ENCODE results near the gene SLC15A2. TPM values are rescaled to one million over a fixed set of nuclear protein-coding genes. Genes with fewer than 3 reads are reported as not detected.

The SLC15A2 gene
- total RNA-seq, 1 donor from 2014 or later: 1.0 TPM

DNA sequence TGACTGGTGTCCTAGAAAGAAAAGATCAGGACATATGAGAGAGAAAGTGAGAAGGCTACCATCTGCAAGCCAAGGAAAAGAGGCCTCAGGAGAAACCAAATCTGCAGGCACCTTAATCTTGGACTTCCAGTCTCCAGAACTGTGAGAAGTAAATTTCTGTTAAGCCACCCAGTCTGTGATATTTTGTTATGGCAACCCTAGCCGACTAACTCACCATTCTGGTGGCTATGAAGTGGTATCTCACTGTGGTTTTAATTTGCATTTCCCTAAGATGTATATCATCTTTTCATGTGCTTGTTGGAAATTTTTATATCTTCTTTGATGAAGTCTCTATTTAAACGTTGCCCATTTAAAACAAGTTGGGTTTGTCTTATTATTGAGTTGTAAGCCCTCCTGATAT is 87.3 kb downstream of the SLC15A2 start:
- Histone ChIP-seq H3K27me3 (no peaks in the 10 kb centered on the region), H3K27ac (no peak overlapping the region), H3K9me3 (ENCODE audit: low read depth) (peaks cover 3% of the 10 kb centered on the region), H2AFZ (replicated peaks) (no peak overlapping the region), H3K4me3 (no peak overlapping the region), H3K9ac (no peak overlapping the region), H4K20me1 (ENCODE audit: low read depth) (no peaks in the 10 kb centered on the region), H3K4me2 (no peak overlapping the region), H3K4me1 (peaks cover 12% of the 10 kb centered on the region), H3K79me2 (ENCODE audit: low read depth) (no peaks in the 10 kb centered on the region), H3F3A (ENCODE audit: low read depth) (no peaks in the 10 kb centered on the region), H3K36me3 (no peaks in the 10 kb centered on the region)
- peaks cover 2% of the 10 kb centered on the region for H3K27me3 Mint-ChIP-seq (ENCODE audit: insufficient read depth, low read depth)
- H3K4me1 Mint-ChIP-seq: peaks cover 8% of the 10 kb centered on the region
- no peaks in the 10 kb centered on the region for H3K36me3 Mint-ChIP-seq
- H3K9me3 Mint-ChIP-seq: peaks cover 21% of the 10 kb centered on the region
- TF ChIP-seq, protein P1, sequence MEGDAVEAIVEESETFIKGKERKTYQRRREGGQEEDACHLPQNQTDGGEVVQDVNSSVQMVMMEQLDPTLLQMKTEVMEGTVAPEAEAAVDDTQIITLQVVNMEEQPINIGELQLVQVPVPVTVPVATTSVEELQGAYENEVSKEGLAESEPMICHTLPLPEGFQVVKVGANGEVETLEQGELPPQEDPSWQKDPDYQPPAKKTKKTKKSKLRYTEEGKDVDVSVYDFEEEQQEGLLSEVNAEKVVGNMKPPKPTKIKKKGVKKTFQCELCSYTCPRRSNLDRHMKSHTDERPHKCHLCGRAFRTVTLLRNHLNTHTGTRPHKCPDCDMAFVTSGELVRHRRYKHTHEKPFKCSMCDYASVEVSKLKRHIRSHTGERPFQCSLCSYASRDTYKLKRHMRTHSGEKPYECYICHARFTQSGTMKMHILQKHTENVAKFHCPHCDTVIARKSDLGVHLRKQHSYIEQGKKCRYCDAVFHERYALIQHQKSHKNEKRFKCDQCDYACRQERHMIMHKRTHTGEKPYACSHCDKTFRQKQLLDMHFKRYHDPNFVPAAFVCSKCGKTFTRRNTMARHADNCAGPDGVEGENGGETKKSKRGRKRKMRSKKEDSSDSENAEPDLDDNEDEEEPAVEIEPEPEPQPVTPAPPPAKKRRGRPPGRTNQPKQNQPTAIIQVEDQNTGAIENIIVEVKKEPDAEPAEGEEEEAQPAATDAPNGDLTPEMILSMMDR (IDR thresholded peaks at IDR 0.05): no peak
- DNase-seq (ENCODE audit: low spot score): no peak
- H3K27ac Mint-ChIP-seq: no peak overlapping the region
- H3K4me3 Mint-ChIP-seq: no peak overlapping the region

DNA sequence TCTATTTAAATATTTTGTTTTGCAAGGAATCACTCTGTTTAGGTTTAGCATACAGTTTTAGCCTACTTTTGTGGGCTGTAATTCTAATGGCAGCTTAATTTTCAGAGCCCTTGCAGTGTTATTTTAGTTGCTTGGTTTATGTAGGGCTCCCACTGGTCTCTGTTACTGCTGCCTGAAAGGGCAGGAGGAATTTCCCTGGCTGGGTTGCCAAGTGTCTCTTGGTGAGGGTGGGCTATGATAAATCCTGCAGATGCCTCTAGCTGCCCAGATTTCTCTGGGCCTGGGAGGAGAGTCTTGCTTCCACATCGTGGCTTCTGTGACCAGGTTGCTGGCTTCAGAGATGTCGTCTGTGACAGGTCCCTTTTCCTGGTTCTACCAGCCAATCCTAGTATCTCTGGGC is 91.6 kb downstream of the SLC15A2 start:
- TF ChIP-seq EZH2phosphoT487 (IDR thresholded peaks at IDR 0.05) (no peak), EZH2 (IDR thresholded peaks at IDR 0.05) (no peak)
- TF ChIP-seq, protein P1 (IDR thresholded peaks at IDR 0.05): no peak
- H3K4me3 ChIP-seq: no peak overlapping the region
- H3K36me3 Mint-ChIP-seq: no peaks in the 10 kb centered on the region
- peaks cover 8% of the 10 kb centered on the region for H3K4me1 Mint-ChIP-seq
- no peaks in the 10 kb centered on the region for H3K79me2 ChIP-seq (ENCODE audit: low read depth)
- H3F3A ChIP-seq (ENCODE audit: low read depth): no peaks in the 10 kb centered on the region
- peaks cover 12% of the 10 kb centered on the region for H3K4me1 ChIP-seq
- peak; percentile 72 for DNase-seq (ENCODE audit: low spot score)
- H2AFZ ChIP-seq (replicated peaks): peak overlapping the region; percentile 3
- no peaks in the 10 kb centered on the region for H3K27me3 Mint-ChIP-seq (ENCODE audit: insufficient read depth, low read depth)
- peak overlapping the region; percentile 35 for H3K4me2 ChIP-seq
- no peaks in the 10 kb centered on the region for H3K27me3 ChIP-seq
- peaks cover 21% of the 10 kb centered on the region for H3K9me3 Mint-ChIP-seq
- H4K20me1 ChIP-seq (ENCODE audit: low read depth): no peaks in the 10 kb centered on the region
- no peak overlapping the region for H3K27ac ChIP-seq
- peaks cover 3% of the 10 kb centered on the region for H3K9me3 ChIP-seq (ENCODE audit: low read depth)
- no peak overlapping the region for H3K9ac ChIP-seq
- H3K27ac Mint-ChIP-seq: peak overlapping the region; percentile 66
- H3K36me3 ChIP-seq: no peaks in the 10 kb centered on the region
- no peak overlapping the region for H3K4me3 Mint-ChIP-seq

DNA sequence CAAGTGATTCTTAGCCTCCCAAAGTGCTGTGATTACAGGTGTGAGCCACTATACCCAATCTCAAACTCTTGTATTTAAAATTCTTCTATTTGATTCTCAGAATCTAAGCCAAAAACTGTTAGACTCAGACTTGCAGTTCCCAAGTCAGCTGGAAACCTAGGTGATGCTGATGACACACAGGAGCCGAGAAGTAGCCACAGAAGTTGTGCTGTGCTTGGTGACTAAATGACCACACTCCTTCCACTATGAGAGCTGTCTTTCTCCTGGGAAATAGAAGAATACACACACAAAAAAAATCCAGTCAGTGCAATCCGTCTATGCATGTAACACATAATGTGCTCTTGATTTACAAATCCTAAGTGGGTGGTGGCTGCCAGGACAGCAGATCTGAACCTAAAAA is 93.9 kb downstream of the SLC15A2 start:
- H3K4me1 ChIP-seq: peaks cover 12% of the 10 kb centered on the region
- H4K20me1 ChIP-seq (ENCODE audit: low read depth): no peaks in the 10 kb centered on the region
- H3K9ac ChIP-seq: no peak overlapping the region
- H3K36me3 ChIP-seq: no peaks in the 10 kb centered on the region
- no peak overlapping the region for H2AFZ ChIP-seq (replicated peaks)
- Mint-ChIP-seq H3K9me3 (peaks cover 14% of the 10 kb centered on the region), H3K4me1 (peaks cover 8% of the 10 kb centered on the region), H3K36me3 (no peaks in the 10 kb centered on the region), H3K4me3 (no peak overlapping the region), H3K27me3 (ENCODE audit: insufficient read depth, low read depth) (no peaks in the 10 kb centered on the region), H3K27ac (no peak overlapping the region)
- TF ChIP-seq EZH2 (IDR thresholded peaks at IDR 0.05) (no peak), EZH2phosphoT487 (IDR thresholded peaks at IDR 0.05) (no peak)
- TF ChIP-seq, protein P1 (IDR thresholded peaks at IDR 0.05): no peak
- H3K79me2 ChIP-seq (ENCODE audit: low read depth): no peaks in the 10 kb centered on the region
- peaks cover 3% of the 10 kb centered on the region for H3K9me3 ChIP-seq (ENCODE audit: low read depth)
- DNase-seq (ENCODE audit: low spot score): no peak
- no peak overlapping the region for H3K4me3 ChIP-seq
- H3F3A ChIP-seq (ENCODE audit: low read depth): no peaks in the 10 kb centered on the region
- no peak overlapping the region for H3K4me2 ChIP-seq
- H3K27ac ChIP-seq: no peak overlapping the region
- no peaks in the 10 kb centered on the region for H3K27me3 ChIP-seq

Data from neural progenitor cell (in vitro differentiated cells).